CD4-positive, alpha-beta T cell (primary cell): ENCODE results near the gene ZIC2. TPM values are rescaled to one million over a fixed set of nuclear protein-coding genes. Genes with fewer than 3 reads are reported as not detected.

Experiments
- ATAC-seq: fragments of 200-7000 bp; cut with Tn5 transposase; one replicate; pipeline ENCODE4 v1.10.0; 2022; ENCODE audit warnings: mild to moderate bottlenecking; ENCODE audit not compliant: poor library complexity
- CTCF ChIA-PET: fragments of 350-600 bp; sonication (Branson Sonifier 250); formaldehyde crosslinking; loops from one replicate; lab custom pipeline; 2021; ENCODE audit warnings: antibody characterized with exemption, inconsistent platforms; lab: Charles Lee
- POLR2A ChIA-PET: fragments of 350-600 bp; sonication (Branson Sonifier 250); formaldehyde crosslinking; loops from one replicate; lab custom pipeline; 2021; ENCODE audit warnings: antibody characterized with exemption, inconsistent platforms; lab: Charles Lee
- DNase-seq, 14 experiments: peaks; one replicate each; pipeline ENCODE4 v3.0.0-alpha.2; 2013 to 2020; ENCODE audit warnings: mixed read lengths in 2 of 14
- H3K27ac ChIP-seq, 2 donors: one replicate each; pipeline versions ENCODE4 v1.5.1 to v1.7.0; 2013; ENCODE audit warnings: low read length in 2 of 2, low read depth in 1 of 2, mild to moderate bottlenecking in 1 of 2
- H3K27me3 ChIP-seq, 2 experiments: 1 replicate in 1 of 2; 2 replicates in 1 of 2; pipeline versions ENCODE4 v1.6.1 to v1.7.0; 2013; ENCODE audit warnings: low read length in 2 of 2, control low read depth in 1 of 2, mild to moderate bottlenecking in 1 of 2, moderate library complexity in 1 of 2; ENCODE audit not compliant: insufficient read depth in 2 of 2, control insufficient read depth in 1 of 2
- H3K36me3 ChIP-seq: one replicate; pipeline ENCODE4 v1.6.1; 2013; ENCODE audit warnings: low read length, control low read depth; ENCODE audit not compliant: insufficient read depth
- H3K4me1 ChIP-seq: one replicate; pipeline ENCODE4 v1.6.1; 2013; ENCODE audit warnings: low read length, control low read depth; ENCODE audit not compliant: insufficient read depth
- H3K4me3 ChIP-seq: one replicate; pipeline ENCODE4 v1.5.1; 2013; ENCODE audit warnings: mild to moderate bottlenecking, low read length, moderate library complexity
- H3K9me3 ChIP-seq, 2 experiments: 1 replicate in 1 of 2; 2 replicates in 1 of 2; pipeline versions ENCODE4 v1.6.1 to v1.7.0; 2013; ENCODE audit warnings: low read length in 2 of 2, mild to moderate bottlenecking in 2 of 2, control low read depth in 1 of 2, moderate library complexity in 1 of 2; ENCODE audit not compliant: control insufficient read depth in 1 of 2, insufficient read depth in 1 of 2
- H3K27ac Mint-ChIP-seq: one replicate; pipeline ENCODE4 v1.8.0; 2020; ENCODE audit warnings: mixed read lengths
- H3K27me3 Mint-ChIP-seq: one replicate; pipeline ENCODE4 v1.8.0; 2021; ENCODE audit warnings: mixed read lengths
- H3K36me3 Mint-ChIP-seq: one replicate; pipeline ENCODE4 v1.8.0; 2021; ENCODE audit warnings: low read depth, mixed read lengths
- H3K4me1 Mint-ChIP-seq: one replicate; pipeline ENCODE4 v1.8.0; 2021; ENCODE audit warnings: low read depth, mixed read lengths
- H3K4me3 Mint-ChIP-seq: one replicate; pipeline ENCODE4 v1.8.0; 2020; ENCODE audit warnings: mild to moderate bottlenecking, mixed read lengths
- H3K9me3 Mint-ChIP-seq: one replicate; pipeline ENCODE4 v1.8.0; 2020; ENCODE audit warnings: mixed read lengths
- intact Hi-C, 2 experiments: fragments of 100-400 bp; cut with DNase I in 1 of 2; cut with micrococcal nuclease in 1 of 2; formaldehyde crosslinking; loops; one replicate each; pipeline versions ENCODE4 v1.15.1 to v1.9.0; 2023 to 2025; cut with DNase I, micrococcal nuclease
- total RNA-seq, 174 experiments: library from RNA in 2 of 174; stranded (reverse) in 2 of 174; gene quantifications; one replicate each; pipeline ENCODE4 v1.2.3 and lab custom pipeline; 2021 to 2026
- TF ChIP-seq, protein P1 (sequence below): fragments of 200-600 bp; IDR thresholded peaks from one replicate; pipeline ENCODE4 v1.8.0; 2022; ENCODE audit warnings: antibody characterized with exemption, mild to moderate bottlenecking

Gene ZIC2
- total RNA-seq, 2 experiments from 2014 or later: not detected

DNA sequence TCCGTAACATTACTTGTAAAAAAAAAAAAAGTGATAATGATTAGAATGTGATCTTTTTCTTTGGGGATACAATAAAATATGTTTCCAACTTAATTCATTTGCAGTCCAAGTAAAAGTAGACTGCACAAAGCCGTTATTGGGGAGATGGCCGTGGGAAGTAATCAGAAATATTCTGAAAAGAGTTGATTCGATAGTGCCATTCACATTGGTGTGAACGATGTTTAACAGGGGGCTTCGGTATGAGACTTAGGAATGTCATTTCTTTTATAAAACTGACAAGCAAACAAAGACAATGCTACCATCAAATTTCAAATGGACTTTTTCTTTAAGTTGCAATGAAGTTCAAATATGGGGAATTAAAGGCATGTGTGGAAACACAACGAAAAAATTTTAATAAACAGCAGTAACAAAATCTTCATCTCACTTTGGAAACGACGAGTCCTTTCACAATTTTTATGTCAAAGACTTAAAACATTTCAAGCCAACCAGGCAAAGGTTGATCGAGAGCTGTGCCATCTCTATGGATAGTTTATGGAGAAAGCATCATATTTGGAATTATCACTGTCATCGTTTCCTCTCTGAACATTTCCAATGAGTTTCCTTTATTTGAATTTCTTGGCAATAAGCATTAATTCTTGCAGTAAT lies 8.3 kb upstream of the ZIC2 start:
- intact Hi-C loops: loop anchor here in 1 of 2 experiments (1.0 kb wide), 1 partner anchor 10 kb away; no protein-coding TSS in a partner anchor
- Mint-ChIP-seq H3K27ac (peak overlapping the region; percentile 69), H3K36me3 (peaks cover 9% of the 10 kb centered on the region), H3K4me3 (peak overlapping the region; percentile 25), H3K9me3 (peaks cover 23% of the 10 kb centered on the region), H3K27me3 (peaks cover 84% of the 10 kb centered on the region), H3K4me1 (peaks cover 18% of the 10 kb centered on the region)
- H3K27me3 ChIP-seq: peaks cover 81 to 83% of the 10 kb centered on the region in 2 experiments
- TF ChIP-seq, protein P1, sequence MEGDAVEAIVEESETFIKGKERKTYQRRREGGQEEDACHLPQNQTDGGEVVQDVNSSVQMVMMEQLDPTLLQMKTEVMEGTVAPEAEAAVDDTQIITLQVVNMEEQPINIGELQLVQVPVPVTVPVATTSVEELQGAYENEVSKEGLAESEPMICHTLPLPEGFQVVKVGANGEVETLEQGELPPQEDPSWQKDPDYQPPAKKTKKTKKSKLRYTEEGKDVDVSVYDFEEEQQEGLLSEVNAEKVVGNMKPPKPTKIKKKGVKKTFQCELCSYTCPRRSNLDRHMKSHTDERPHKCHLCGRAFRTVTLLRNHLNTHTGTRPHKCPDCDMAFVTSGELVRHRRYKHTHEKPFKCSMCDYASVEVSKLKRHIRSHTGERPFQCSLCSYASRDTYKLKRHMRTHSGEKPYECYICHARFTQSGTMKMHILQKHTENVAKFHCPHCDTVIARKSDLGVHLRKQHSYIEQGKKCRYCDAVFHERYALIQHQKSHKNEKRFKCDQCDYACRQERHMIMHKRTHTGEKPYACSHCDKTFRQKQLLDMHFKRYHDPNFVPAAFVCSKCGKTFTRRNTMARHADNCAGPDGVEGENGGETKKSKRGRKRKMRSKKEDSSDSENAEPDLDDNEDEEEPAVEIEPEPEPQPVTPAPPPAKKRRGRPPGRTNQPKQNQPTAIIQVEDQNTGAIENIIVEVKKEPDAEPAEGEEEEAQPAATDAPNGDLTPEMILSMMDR: no peak
- H3K9me3 ChIP-seq: peaks cover 49 to 57% of the 10 kb centered on the region in 2 experiments
- POLR2A ChIA-PET: interaction anchor here (0.9 to 1.6 kb wide), 3 partner anchors 10 to 25 kb away, joined by 3 to 15 read pairs (median 3); no protein-coding TSS in a partner anchor
- DNase-seq: peak in 1 of 14 experiments; percentile 24
- no peak overlapping the region for H3K27ac ChIP-seq
- H3K4me1 ChIP-seq: peaks cover 42% of the 10 kb centered on the region
- H3K36me3 ChIP-seq: no peaks in the 10 kb centered on the region
- CTCF ChIA-PET: interaction anchor here (0.5 to 1.4 kb wide), 3 partner anchors 16 to 262 kb away, joined by 3 to 5 read pairs (median 3); no protein-coding TSS in a partner anchor
- H3K4me3 ChIP-seq: no peak overlapping the region
- no peak for ATAC-seq

DNA sequence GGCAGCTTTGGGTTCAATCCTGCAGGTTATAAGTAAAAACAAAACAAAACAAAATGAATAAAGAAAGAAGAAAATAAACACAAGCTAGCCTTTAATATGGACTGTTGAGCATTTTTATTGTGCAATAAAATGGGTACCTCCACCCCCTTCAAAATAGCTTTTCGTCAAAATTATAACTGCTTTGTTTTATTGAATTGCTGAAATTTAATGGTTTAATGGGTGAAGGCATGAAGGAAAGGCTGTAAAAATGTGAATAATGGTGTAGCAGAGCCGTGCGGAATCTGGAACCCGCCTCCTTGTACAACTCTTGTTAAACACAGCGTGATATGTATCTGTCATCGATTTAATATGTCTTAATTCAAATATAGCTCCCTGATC lies 7.8 kb upstream of the ZIC2 start:
- no peak overlapping the region for H3K4me3 Mint-ChIP-seq
- H3K4me1 Mint-ChIP-seq: peaks cover 18% of the 10 kb centered on the region
- H3K9me3 Mint-ChIP-seq: peaks cover 23% of the 10 kb centered on the region
- Histone ChIP-seq H3K9me3 (peaks cover 49 to 57% of the 10 kb centered on the region in 2 experiments), H3K27ac (no peak overlapping the region), H3K27me3 (peaks cover 83 to 86% of the 10 kb centered on the region in 2 experiments), H3K4me1 (peaks cover 42% of the 10 kb centered on the region), H3K4me3 (no peak overlapping the region), H3K36me3 (no peaks in the 10 kb centered on the region)
- ChIA-PET POLR2A (interaction anchor here (0.9 to 1.6 kb wide), 3 partner anchors 9 to 24 kb away, joined by 3 to 15 read pairs (median 3); no protein-coding TSS in a partner anchor), CTCF (interaction anchor here (0.5 to 1.4 kb wide), 4 partner anchors 17 to 317 kb away, joined by 3 to 5 read pairs (median 4); no protein-coding TSS in a partner anchor)
- ATAC-seq (no peak), DNase-seq (peak in 1 of 14 experiments; percentile 17)
- peaks cover 9% of the 10 kb centered on the region for H3K36me3 Mint-ChIP-seq
- intact Hi-C loops: loop anchor here (1.0 to 2.0 kb wide), 3 partner anchors 10 to 23 kb away; no protein-coding TSS in a partner anchor
- H3K27me3 Mint-ChIP-seq: peaks cover 89% of the 10 kb centered on the region
- H3K27ac Mint-ChIP-seq: peak overlapping the region; percentile 69
- TF ChIP-seq, protein P1: no peak

DNA sequence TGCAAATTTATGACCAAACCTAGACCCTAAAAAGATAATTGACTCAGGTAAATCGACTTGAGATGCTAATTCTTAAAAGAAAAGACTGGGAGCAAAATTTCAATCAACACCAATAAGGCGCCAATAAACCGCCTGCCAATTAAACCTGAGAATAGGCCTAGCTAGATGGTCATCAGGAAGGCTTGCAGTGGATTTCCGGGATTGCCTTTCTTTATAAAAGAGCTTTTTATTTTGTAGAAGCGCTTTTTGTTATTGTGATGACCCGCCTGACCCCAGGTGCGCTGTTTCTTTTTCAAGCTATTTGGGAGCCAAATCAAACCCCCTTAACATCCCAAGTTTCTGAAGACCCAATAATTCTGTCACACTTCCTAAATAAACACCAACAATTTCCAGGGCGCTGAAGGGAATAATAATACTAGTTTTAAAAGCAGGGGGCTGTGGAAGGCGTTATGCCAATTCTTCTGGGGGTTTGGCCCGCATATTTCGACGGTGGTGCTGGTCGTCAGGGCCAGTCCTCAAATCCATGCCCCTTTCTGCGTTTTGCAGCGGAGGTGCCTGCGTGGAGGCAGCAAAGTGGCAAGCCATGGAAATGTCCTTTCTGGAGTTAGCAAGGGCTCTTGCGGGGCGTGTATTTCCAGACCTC lies 7.2 kb upstream of the ZIC2 start:
- intact Hi-C loops: loop anchor here (2.0 kb wide), 2 partner anchors 14 to 22 kb away; no protein-coding TSS in a partner anchor
- ChIA-PET CTCF (interaction anchor here (0.7 to 1.4 kb wide), 3 partner anchors 17 to 318 kb away, joined by 3 to 5 read pairs (median 4); no protein-coding TSS in a partner anchor), POLR2A (interaction anchor here (0.9 to 1.6 kb wide), 2 partner anchors 9 to 24 kb away, joined by 3 to 15 read pairs; no protein-coding TSS in a partner anchor)
- Histone ChIP-seq H3K27ac (no peak overlapping the region), H3K27me3 (peaks cover 83 to 86% of the 10 kb centered on the region in 2 experiments), H3K9me3 (peaks cover 49 to 57% of the 10 kb centered on the region in 2 experiments), H3K4me3 (no peak overlapping the region), H3K4me1 (peaks cover 42% of the 10 kb centered on the region), H3K36me3 (no peaks in the 10 kb centered on the region)
- ATAC-seq (no peak), DNase-seq (peak in 1 of 14 experiments; percentile 13)
- peaks cover 23% of the 10 kb centered on the region for H3K9me3 Mint-ChIP-seq
- H3K4me1 Mint-ChIP-seq: peaks cover 12% of the 10 kb centered on the region
- H3K27me3 Mint-ChIP-seq: peaks cover 88% of the 10 kb centered on the region
- TF ChIP-seq, protein P1: no peak
- peaks cover 4% of the 10 kb centered on the region for H3K36me3 Mint-ChIP-seq
- peak overlapping the region; percentile 69 for H3K27ac Mint-ChIP-seq
- H3K4me3 Mint-ChIP-seq: peak overlapping the region; percentile 20
